Measurements from ENCODE around the gene RTN3. TPM values are rescaled to one million over a fixed set of nuclear protein-coding genes. Genes with fewer than 3 reads are reported as not detected.

RTN3 gene
- total and polyA plus RNA-seq, 9 of the 15 experiments (the other 6 are each of a cell fraction or from before 2014, with no cell fraction given): 41.6 to 169 (median 93.5) TPM

DNA sequence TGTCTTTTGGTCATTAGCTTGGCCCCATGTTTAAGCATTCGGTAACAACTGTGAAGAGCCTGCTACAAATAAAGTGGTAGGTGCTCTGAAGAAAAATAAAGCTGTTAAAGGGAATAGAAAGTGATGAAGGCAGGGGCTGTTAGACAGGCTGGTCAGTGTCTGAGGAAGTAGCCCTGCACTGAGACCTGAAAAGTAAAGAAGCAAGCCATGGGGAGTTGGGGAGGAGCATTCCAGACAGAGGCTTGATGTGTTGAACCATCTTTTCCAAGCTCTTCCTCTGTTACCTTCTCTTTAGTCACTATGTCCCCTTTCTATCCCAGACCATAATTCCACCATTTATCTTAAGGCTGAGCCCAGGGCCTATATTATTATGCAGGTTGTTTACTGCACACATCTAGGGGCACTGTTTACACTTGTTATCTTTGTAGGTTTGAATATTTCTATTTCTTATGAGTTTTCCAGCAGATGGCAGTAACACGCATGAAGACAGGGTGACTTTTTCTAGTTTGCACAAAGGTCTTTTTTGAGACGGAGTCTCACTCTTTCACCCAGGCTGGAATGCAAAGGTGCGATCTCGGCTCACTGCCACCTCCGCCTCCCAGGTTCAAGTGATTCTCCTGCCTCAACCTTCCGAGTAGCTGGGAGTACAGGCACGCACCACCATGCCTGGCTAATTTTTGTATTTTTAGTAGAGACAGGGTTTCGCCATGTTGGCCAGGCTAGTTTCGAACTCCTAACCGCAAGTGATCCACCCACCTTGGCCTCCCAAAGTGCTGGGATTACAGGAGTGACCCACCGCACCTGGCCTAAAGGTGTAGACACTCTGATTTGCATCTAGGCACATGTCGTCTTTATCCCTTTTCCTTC lies 64.2 kb downstream of the RTN3 start (continued):
- TF ChIP-seq, protein P1, sequence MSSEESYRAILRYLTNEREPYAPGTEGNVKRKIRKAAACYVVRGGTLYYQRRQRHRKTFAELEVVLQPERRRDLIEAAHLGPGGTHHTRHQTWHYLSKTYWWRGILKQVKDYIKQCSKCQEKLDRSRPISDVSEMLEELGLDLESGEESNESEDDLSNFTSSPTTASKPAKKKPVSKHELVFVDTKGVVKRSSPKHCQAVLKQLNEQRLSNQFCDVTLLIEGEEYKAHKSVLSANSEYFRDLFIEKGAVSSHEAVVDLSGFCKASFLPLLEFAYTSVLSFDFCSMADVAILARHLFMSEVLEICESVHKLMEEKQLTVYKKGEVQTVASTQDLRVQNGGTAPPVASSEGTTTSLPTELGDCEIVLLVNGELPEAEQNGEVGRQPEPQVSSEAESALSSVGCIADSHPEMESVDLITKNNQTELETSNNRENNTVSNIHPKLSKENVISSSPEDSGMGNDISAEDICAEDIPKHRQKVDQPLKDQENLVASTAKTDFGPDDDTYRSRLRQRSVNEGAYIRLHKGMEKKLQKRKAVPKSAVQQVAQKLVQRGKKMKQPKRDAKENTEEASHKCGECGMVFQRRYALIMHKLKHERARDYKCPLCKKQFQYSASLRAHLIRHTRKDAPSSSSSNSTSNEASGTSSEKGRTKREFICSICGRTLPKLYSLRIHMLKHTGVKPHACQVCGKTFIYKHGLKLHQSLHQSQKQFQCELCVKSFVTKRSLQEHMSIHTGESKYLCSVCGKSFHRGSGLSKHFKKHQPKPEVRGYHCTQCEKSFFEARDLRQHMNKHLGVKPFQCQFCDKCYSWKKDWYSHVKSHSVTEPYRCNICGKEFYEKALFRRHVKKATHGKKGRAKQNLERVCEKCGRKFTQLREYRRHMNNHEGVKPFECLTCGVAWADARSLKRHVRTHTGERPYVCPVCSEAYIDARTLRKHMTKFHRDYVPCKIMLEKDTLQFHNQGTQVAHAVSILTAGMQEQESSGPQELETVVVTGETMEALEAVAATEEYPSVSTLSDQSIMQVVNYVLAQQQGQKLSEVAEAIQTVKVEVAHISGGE (CRISPR knock-in tag; IDR thresholded peaks at IDR 0.05): no peak
- TF ChIP-seq ZNF274 (IDR thresholded peaks at IDR 0.05; ENCODE audit: borderline replicate concordance, low read depth, low read length): no peak
- no peak for TF ChIP-seq NR2C2 (CRISPR knock-in tag; IDR thresholded peaks at IDR 0.05)
- no peak for TF ChIP-seq NR2C2 (tag; IDR thresholded peaks at IDR 0.05)
- 0 out of 2 replicates have a peak, but pooled peaks have one; percentile 10 for TF ChIP-seq DMBX1 (CRISPR knock-in tag; IDR thresholded peaks at IDR 0.05; ENCODE audit: borderline replicate concordance)
- no peak for TF ChIP-seq CEBPB (tag; IDR thresholded peaks at IDR 0.05)
- no peak for TF ChIP-seq POLR2H (tag; IDR thresholded peaks at IDR 0.05; ENCODE audit: low read depth)
- TF ChIP-seq FOXA1 (IDR thresholded peaks at IDR 0.05; ENCODE audit: borderline replicate concordance): no peak
- TF ChIP-seq, protein P2, sequence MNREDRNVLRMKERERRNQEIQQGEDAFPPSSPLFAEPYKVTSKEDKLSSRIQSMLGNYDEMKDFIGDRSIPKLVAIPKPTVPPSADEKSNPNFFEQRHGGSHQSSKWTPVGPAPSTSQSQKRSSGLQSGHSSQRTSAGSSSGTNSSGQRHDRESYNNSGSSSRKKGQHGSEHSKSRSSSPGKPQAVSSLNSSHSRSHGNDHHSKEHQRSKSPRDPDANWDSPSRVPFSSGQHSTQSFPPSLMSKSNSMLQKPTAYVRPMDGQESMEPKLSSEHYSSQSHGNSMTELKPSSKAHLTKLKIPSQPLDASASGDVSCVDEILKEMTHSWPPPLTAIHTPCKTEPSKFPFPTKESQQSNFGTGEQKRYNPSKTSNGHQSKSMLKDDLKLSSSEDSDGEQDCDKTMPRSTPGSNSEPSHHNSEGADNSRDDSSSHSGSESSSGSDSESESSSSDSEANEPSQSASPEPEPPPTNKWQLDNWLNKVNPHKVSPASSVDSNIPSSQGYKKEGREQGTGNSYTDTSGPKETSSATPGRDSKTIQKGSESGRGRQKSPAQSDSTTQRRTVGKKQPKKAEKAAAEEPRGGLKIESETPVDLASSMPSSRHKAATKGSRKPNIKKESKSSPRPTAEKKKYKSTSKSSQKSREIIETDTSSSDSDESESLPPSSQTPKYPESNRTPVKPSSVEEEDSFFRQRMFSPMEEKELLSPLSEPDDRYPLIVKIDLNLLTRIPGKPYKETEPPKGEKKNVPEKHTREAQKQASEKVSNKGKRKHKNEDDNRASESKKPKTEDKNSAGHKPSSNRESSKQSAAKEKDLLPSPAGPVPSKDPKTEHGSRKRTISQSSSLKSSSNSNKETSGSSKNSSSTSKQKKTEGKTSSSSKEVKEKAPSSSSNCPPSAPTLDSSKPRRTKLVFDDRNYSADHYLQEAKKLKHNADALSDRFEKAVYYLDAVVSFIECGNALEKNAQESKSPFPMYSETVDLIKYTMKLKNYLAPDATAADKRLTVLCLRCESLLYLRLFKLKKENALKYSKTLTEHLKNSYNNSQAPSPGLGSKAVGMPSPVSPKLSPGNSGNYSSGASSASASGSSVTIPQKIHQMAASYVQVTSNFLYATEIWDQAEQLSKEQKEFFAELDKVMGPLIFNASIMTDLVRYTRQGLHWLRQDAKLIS (CRISPR knock-in tag; IDR thresholded peaks at IDR 0.05): no peak
- no peak for TF ChIP-seq ZNF696 (CRISPR knock-in tag; conservative IDR thresholded peaks at IDR 0.05)
- TF ChIP-seq TCF7L2 (IDR thresholded peaks at IDR 0.05; ENCODE audit: low read depth, low read length): no peak
- no peak for TF ChIP-seq ZNF12 (CRISPR knock-in tag; IDR thresholded peaks at IDR 0.05)
- TF ChIP-seq ZNF184 (CRISPR knock-in tag; IDR thresholded peaks at IDR 0.05): no peak
- no peak for TF ChIP-seq SIN3B (IDR thresholded peaks at IDR 0.05; ENCODE audit: low read depth)
- no peak for TF ChIP-seq ZNF311 (CRISPR knock-in tag; IDR thresholded peaks at IDR 0.05)
- TF ChIP-seq ZNF79 (CRISPR knock-in tag; IDR thresholded peaks at IDR 0.05; ENCODE audit: low read depth): no peak
- TF ChIP-seq, protein P3, sequence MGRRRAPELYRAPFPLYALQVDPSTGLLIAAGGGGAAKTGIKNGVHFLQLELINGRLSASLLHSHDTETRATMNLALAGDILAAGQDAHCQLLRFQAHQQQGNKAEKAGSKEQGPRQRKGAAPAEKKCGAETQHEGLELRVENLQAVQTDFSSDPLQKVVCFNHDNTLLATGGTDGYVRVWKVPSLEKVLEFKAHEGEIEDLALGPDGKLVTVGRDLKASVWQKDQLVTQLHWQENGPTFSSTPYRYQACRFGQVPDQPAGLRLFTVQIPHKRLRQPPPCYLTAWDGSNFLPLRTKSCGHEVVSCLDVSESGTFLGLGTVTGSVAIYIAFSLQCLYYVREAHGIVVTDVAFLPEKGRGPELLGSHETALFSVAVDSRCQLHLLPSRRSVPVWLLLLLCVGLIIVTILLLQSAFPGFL (CRISPR knock-in tag; IDR thresholded peaks at IDR 0.05): no peak
- no peak for TF ChIP-seq HDAC6 (IDR thresholded peaks at IDR 0.05; ENCODE audit: low read depth, low read length)

Measured in K562 (cell line).